NB4 (cell line): Measurements from ENCODE around the gene ELMOD1.
"Not testable (repeated sequence)": the region's sequence is repeated elsewhere in the genome, so short reads cannot be mapped to it uniquely, and the experiment has no call there.

Source experiments
- DNase-seq: peaks from one replicate; pipeline ENCODE4 v3.0.0; 2010; ENCODE audit warnings: low read depth
- H3K4me3 ChIP-seq: one replicate; pipeline ENCODE4 v1.5.1; 2011; ENCODE audit warnings: mild to moderate bottlenecking, low read depth, low read length, moderate library complexity
- CTCF ChIP-seq: IDR thresholded peaks from one replicate; pipeline ENCODE4 v1.5.1; 2012; ENCODE audit warnings: low read depth, low read length
- MAX ChIP-seq: IDR thresholded peaks from 2 replicates; pipeline ENCODE4 v1.6.1; 2011; ENCODE audit warnings: low read depth, low read length
- MYC ChIP-seq: IDR thresholded peaks from 2 replicates; pipeline ENCODE4 v1.6.1; 2011; ENCODE audit warnings: low read depth, low read length
- POLR2A ChIP-seq: IDR thresholded peaks from 2 replicates; pipeline ENCODE4 v1.6.1; 2011; ENCODE audit warnings: mild to moderate bottlenecking; ENCODE audit not compliant: insufficient read length; ENCODE audit errors: extremely low read depth

The ELMOD1 gene

GRCh38 chr11:107577346-107577711, 13.6 kb upstream of the ELMOD1 start:
- TF ChIP-seq POLR2A = no peak
- no peak overlapping the region for H3K4me3 ChIP-seq
- no peak for DNase-seq

- H3K4me3 ChIP-seq, DNase-seq: not testable (repeated sequence)
These were observed 11.8 kb upstream of the ELMOD1 start for GRCh38 chr11:107579169-107579568.

- TF ChIP-seq POLR2A (no peak), MYC (no peak), CTCF (no peak), MAX (no peak)
These were observed 9.8 kb upstream of the ELMOD1 start for GRCh38 chr11:107581147-107581546.

GRCh38 chr11:107583629-107584195, 7.2 kb upstream of the ELMOD1 start:
- DNase-seq = no peak
- H3K4me3 ChIP-seq = no peak overlapping the region
- TF ChIP-seq POLR2A = no peak
- TF ChIP-seq MAX = no peak
- no peak for TF ChIP-seq MYC
- TF ChIP-seq CTCF = no peak

More at GRCh38 chr11:107581147-107581546, 9.8 kb upstream of the ELMOD1 start:
- no peak for DNase-seq
- no peak overlapping the region for H3K4me3 ChIP-seq

GRCh38 chr11:107587306-107587979, 3.5 kb upstream of the ELMOD1 start:
- no peak for DNase-seq
- no peak overlapping the region for H3K4me3 ChIP-seq
- TF ChIP-seq MAX = no peak

- no peak overlapping the region for H3K4me3 ChIP-seq
- TF ChIP-seq POLR2A (no peak), MYC (no peak), MAX (no peak)
- DNase-seq = no peak
These were observed 657 bp downstream of the ELMOD1 start for GRCh38 chr11:107591378-107592230.

- H3K4me3 ChIP-seq = no peak overlapping the region
- TF ChIP-seq MAX (no peak), CTCF (no peak), MYC (no peak), POLR2A (no peak)
- no peak for DNase-seq
These were observed 1.3 kb downstream of the ELMOD1 start for GRCh38 chr11:107592231-107592590.
